GM12891 (cell line): Measurements from ENCODE around the gene KDM6A.

Source experiments
- PAX5 ChIP-seq: IDR thresholded peaks from 2 replicates; pipeline ENCODE4 v1.6.1; 2011; ENCODE audit warnings: low read length, moderate library complexity, mild to moderate bottlenecking; ENCODE audit not compliant: insufficient read depth, severe bottlenecking
- POLR2A ChIP-seq: IDR thresholded peaks from 2 replicates; pipeline ENCODE4 v1.6.1; 2011; ENCODE audit warnings: low read depth, low read length, control low read depth
- POLR2AphosphoS5 ChIP-seq: IDR thresholded peaks from 2 replicates; pipeline ENCODE4 v1.6.1; 2011; ENCODE audit warnings: low read depth, low read length, control low read depth
- POU2F2 ChIP-seq: IDR thresholded peaks from 2 replicates; pipeline ENCODE4 v1.6.1; 2011; ENCODE audit warnings: low read depth, mild to moderate bottlenecking, control low read depth, low read length, moderate library complexity
- SPI1 ChIP-seq: IDR thresholded peaks from 2 replicates; pipeline ENCODE4 v1.6.1; 2011; ENCODE audit warnings: low read depth, low read length, control low read depth

- TF ChIP-seq POLR2A (no peak), POLR2AphosphoS5 (no peak), SPI1 (no peak), PAX5 (no peak), POU2F2 (no peak)
Measured at GRCh38 chrX:44996277-44996676, 123.3 kb downstream of the KDM6A start.
